ENCODE measurements around the gene TANGO2. TPM values are rescaled to one million over a fixed set of nuclear protein-coding genes. Genes with fewer than 3 reads are reported as not detected.

The TANGO2 gene
- total and polyA plus RNA-seq, 4 donors, result 20.7 to 48.8 (median 34.1) TPM

DNA sequence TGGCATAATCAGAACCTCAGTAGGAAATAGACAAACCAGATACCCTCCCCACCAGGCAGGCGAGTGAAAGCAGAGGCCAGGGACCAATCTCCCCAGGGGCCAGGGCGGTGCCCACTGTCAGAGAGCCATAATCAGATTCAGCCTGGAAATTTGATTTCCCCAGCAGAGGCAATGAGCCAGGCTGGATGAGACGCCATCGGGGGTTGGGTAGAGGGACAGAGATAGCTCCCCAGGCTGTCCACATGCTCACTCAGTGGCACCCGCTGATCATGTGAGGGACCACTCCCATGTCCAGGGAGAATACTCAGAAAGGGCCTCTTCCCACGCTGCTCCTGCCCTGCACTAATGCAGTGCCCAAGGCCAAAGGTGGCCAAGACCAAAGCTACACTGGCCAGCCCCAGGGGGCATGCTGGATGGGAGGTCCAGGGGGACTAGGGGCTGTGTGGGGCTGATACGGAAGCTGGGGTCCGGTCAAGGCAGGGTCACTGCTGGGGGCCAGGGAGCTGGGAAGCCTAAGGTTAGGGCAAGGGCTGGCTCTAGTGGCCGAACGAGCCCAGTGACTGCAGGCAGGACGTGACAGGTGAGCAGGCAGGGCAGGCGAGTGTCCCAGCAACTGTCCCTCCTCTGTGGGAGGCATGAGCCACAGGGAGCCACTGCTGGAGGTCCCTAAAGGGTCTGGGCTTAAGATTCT lies 24.1 kb upstream of the TANGO2 start:
- no peak overlapping the region for H3K9ac ChIP-seq (ENCODE audit: insufficient read depth in 1 of 2, low read length in 2 of 2)
- TF ChIP-seq, protein P1, sequence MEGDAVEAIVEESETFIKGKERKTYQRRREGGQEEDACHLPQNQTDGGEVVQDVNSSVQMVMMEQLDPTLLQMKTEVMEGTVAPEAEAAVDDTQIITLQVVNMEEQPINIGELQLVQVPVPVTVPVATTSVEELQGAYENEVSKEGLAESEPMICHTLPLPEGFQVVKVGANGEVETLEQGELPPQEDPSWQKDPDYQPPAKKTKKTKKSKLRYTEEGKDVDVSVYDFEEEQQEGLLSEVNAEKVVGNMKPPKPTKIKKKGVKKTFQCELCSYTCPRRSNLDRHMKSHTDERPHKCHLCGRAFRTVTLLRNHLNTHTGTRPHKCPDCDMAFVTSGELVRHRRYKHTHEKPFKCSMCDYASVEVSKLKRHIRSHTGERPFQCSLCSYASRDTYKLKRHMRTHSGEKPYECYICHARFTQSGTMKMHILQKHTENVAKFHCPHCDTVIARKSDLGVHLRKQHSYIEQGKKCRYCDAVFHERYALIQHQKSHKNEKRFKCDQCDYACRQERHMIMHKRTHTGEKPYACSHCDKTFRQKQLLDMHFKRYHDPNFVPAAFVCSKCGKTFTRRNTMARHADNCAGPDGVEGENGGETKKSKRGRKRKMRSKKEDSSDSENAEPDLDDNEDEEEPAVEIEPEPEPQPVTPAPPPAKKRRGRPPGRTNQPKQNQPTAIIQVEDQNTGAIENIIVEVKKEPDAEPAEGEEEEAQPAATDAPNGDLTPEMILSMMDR (IDR thresholded peaks at IDR 0.05; ENCODE audit: control extremely low read depth, extremely low read depth), result no peak
- no peaks in the 10 kb centered on the region for H3K36me3 ChIP-seq (ENCODE audit: control insufficient read depth in 4 of 4, insufficient read depth in 4 of 4, low read length in 4 of 4)
- WGBS, 2 donors, result 90 to 91% methylated on average over 12 of the region's 12 CpGs
- no peak overlapping the region for H3K4me3 ChIP-seq
- H3K4me1 ChIP-seq (ENCODE audit: control insufficient read depth in 5 of 5, insufficient read depth in 5 of 5, low read length in 5 of 5), result peaks cover 0 to 57% (median 20%) of the 10 kb centered on the region in 5 donors
- H3K27me3 ChIP-seq (ENCODE audit: control insufficient read depth in 3 of 3, insufficient read depth in 3 of 3, low read length in 2 of 3), result no peaks in the 10 kb centered on the region
- no peak overlapping the region for H3K27ac ChIP-seq (ENCODE audit: low read depth in 1 of 2, low read length in 1 of 2)
- ATAC-seq (ENCODE audit: insufficient read depth, low FRiP score) (no peak), DNase-seq (no peak)
- H3K9me3 ChIP-seq (ENCODE audit: control insufficient read depth in 4 of 4, insufficient read depth in 3 of 4, low read length in 3 of 4), result no peaks in the 10 kb centered on the region

DNA sequence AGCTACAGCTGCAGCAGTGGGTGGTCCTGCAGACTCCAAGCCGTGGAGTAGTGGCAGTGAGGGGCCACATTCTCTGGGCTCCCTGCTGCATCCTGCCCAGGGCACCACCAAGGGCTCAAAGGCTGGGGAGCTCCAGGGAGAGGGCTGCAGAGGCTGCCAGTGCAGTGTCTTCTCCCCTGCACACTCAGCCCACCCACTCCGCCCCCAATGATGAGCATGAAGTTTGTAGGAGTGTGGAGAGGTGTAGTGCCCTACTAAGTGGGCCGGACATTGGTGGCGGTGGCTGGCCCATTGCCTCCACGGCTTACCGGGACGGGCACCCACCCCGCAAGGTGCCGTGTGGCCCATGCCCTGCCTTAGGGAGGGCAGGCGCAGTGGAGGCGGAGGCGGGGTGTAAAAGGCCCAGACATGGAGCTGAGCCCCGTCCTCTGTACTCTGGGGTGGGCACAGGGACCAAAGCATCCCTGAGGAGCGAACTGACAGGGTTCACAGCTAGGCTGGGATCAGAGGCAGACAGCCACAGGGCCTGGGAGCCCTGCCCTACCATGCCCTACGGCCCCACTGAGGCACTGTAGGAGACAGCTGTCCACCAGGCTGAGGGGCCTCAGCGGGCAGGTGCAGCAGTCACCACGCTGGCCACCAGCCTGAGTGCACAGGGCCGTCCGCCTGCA lies 23.2 kb upstream of the TANGO2 start:
- Histone ChIP-seq H3K4me1 (ENCODE audit: control insufficient read depth in 5 of 5, insufficient read depth in 5 of 5, low read length in 5 of 5) (peaks cover 0 to 66% (median 20%) of the 10 kb centered on the region in 5 donors), H3K9me3 (ENCODE audit: control insufficient read depth in 4 of 4, insufficient read depth in 3 of 4, low read length in 3 of 4) (no peaks in the 10 kb centered on the region), H3K27me3 (ENCODE audit: control insufficient read depth in 3 of 3, insufficient read depth in 3 of 3, low read length in 2 of 3) (no peaks in the 10 kb centered on the region), H3K9ac (ENCODE audit: insufficient read depth in 1 of 2, low read length in 2 of 2) (no peak overlapping the region), H3K27ac (ENCODE audit: low read depth in 1 of 2, low read length in 1 of 2) (no peak overlapping the region), H3K36me3 (ENCODE audit: control insufficient read depth in 4 of 4, insufficient read depth in 4 of 4, low read length in 4 of 4) (no peaks in the 10 kb centered on the region), H3K4me3 (no peak overlapping the region)
- WGBS, 2 donors, result 89 to 93% methylated on average over 19 of the region's 19 CpGs
- no peak for DNase-seq
- TF ChIP-seq, protein P1 (IDR thresholded peaks at IDR 0.05; ENCODE audit: control extremely low read depth, extremely low read depth), result no peak
- ATAC-seq (ENCODE audit: insufficient read depth, low FRiP score), result no peak

DNA sequence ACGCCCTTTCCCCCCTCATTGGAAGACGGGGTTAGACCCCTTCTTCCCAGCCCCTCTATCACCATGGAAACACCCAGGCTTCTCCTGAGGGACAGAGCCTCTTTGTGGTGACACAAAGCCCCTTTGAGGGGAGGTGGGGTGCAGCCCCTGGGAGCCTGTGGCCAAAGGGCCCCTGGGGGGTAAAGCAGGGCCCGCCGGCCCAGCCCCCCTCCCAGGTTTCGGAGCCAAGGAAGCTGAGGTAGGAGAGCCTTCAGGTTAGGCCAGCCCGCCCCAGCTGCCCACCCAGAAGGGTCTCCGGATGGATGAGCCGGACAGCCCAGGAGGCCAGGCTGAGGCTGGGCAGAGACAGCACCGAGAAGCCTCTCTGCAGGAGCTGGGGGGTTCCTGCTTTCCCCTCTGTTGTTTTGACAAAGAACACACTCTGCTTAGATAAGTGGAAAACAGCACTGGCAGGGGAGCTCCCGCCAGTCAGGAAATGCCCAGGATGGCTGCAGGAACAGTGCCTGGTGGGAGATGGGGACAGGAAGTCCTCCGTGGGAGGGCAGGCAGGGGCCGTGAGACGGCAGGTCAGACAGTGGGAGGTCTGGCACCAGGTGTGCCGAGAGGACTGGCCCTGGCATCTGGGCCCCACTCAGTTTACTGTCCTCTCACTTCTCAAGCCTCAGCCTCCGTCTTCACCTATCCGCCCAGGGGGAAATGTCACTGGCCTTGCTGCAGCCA lies 22.5 kb upstream of the TANGO2 start:
- H3K4me1 ChIP-seq (ENCODE audit: control insufficient read depth in 5 of 5, insufficient read depth in 5 of 5, low read length in 5 of 5), result peaks cover 0 to 71% (median 21%) of the 10 kb centered on the region in 5 donors
- no peak overlapping the region for H3K9ac ChIP-seq (ENCODE audit: insufficient read depth in 1 of 2, low read length in 2 of 2)
- no peaks in the 10 kb centered on the region for H3K27me3 ChIP-seq (ENCODE audit: control insufficient read depth in 3 of 3, insufficient read depth in 3 of 3, low read length in 2 of 3)
- H3K9me3 ChIP-seq (ENCODE audit: control insufficient read depth in 4 of 4, insufficient read depth in 3 of 4, low read length in 3 of 4), result no peaks in the 10 kb centered on the region
- DNase-seq, result peak in 1 of 3 donors; percentile 58
- TF ChIP-seq, protein P1 (IDR thresholded peaks at IDR 0.05; ENCODE audit: control extremely low read depth, extremely low read depth), result no peak
- H3K4me3 ChIP-seq, result no peak overlapping the region
- 57 to 63% methylated on average over 16 of the region's 16 CpGs for WGBS, 2 donors
- H3K27ac ChIP-seq (ENCODE audit: low read depth in 1 of 2, low read length in 1 of 2), result no peak overlapping the region
- no peak for ATAC-seq (ENCODE audit: insufficient read depth, low FRiP score)
- no peaks in the 10 kb centered on the region for H3K36me3 ChIP-seq (ENCODE audit: control insufficient read depth in 4 of 4, insufficient read depth in 4 of 4, low read length in 4 of 4)
